Measurements from ENCODE around the gene HMGCS1.

Gene HMGCS1

DNA sequence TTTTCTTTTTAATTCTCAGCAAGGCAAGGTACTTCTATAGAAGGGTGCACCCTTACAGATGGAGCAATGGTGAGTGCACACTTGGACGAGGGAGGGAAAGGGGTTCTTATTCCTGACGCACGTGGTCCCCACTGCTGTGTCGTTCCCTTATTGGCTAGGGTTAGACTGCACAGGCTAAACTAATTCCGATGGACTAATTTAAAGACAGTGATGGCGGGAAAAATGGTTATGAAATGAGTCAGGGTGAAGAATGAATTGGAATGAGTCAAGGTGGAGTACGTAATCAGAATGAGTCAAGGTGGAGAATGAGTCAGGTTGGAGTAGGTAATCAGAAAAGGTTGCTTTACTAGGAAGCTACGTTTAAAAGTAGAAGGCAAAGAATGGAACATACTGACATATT is 2.1 kb upstream of the HMGCS1 start:
- no peaks in the 10 kb centered on the region for H3K27me3 ChIP-seq (ENCODE audit: insufficient read depth, low read length, poor library complexity)
- H3K27ac ChIP-seq (ENCODE audit: low read length): peak overlapping the region; percentile 39; the same call in 1 of the 2 replicates
- H3K4me1 ChIP-seq (ENCODE audit: insufficient read depth, low read length): peaks cover 37% of the 10 kb centered on the region
- no peak overlapping the region for H3K4me2 ChIP-seq (ENCODE audit: insufficient read depth, low read length)
- no peaks in the 10 kb centered on the region for H3K9me3 ChIP-seq (ENCODE audit: insufficient read depth, low read length, severe bottlenecking)
- H4K20me1 ChIP-seq (ENCODE audit: insufficient read depth, low read length): peaks cover 25% of the 10 kb centered on the region
- H2AFZ ChIP-seq (ENCODE audit: low read depth, low read length): no peak overlapping the region
- no peak overlapping the region for H3K9ac ChIP-seq (ENCODE audit: low read depth, low read length)
- H3K79me2 ChIP-seq (ENCODE audit: insufficient read depth, low read length): peaks cover 30% of the 10 kb centered on the region
- H3K36me3 ChIP-seq (ENCODE audit: insufficient read depth, low read length): peaks cover 25% of the 10 kb centered on the region
- no peak for ATAC-seq (ENCODE audit: insufficient read depth, low read depth)
- H3K4me3 ChIP-seq (ENCODE audit: low read depth in 1 of 2, low read length in 2 of 2): no peak overlapping the region
- no peak for DNase-seq
- TF ChIP-seq EZH2 (IDR thresholded peaks at IDR 0.05; ENCODE audit: borderline replicate concordance, low read depth, low read length, severe bottlenecking): no peak
- TF ChIP-seq, protein P1, sequence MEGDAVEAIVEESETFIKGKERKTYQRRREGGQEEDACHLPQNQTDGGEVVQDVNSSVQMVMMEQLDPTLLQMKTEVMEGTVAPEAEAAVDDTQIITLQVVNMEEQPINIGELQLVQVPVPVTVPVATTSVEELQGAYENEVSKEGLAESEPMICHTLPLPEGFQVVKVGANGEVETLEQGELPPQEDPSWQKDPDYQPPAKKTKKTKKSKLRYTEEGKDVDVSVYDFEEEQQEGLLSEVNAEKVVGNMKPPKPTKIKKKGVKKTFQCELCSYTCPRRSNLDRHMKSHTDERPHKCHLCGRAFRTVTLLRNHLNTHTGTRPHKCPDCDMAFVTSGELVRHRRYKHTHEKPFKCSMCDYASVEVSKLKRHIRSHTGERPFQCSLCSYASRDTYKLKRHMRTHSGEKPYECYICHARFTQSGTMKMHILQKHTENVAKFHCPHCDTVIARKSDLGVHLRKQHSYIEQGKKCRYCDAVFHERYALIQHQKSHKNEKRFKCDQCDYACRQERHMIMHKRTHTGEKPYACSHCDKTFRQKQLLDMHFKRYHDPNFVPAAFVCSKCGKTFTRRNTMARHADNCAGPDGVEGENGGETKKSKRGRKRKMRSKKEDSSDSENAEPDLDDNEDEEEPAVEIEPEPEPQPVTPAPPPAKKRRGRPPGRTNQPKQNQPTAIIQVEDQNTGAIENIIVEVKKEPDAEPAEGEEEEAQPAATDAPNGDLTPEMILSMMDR (IDR thresholded peaks at IDR 0.05; ENCODE audit: borderline replicate concordance, extremely low read depth, low read length, poor library complexity, severe bottlenecking): no peak

- Histone ChIP-seq H3K9ac (ENCODE audit: low read depth, low read length) (0 out of 2 replicates have a peak overlapping the region, but pooled peaks have one; percentile 46), H3K4me2 (ENCODE audit: insufficient read depth, low read length) (no peak overlapping the region), H2AFZ (ENCODE audit: low read depth, low read length) (peak overlapping the region; percentile 60; the same call in 1 of the 2 replicates), H3K4me1 (ENCODE audit: insufficient read depth, low read length) (peaks cover 42% of the 10 kb centered on the region), H3K27ac (ENCODE audit: low read length) (peak overlapping the region; percentile 83), H3K27me3 (ENCODE audit: insufficient read depth, low read length, poor library complexity) (no peaks in the 10 kb centered on the region), H3K36me3 (ENCODE audit: insufficient read depth, low read length) (peaks cover 31% of the 10 kb centered on the region), H3K79me2 (ENCODE audit: insufficient read depth, low read length) (peaks cover 35% of the 10 kb centered on the region), H3K4me3 (ENCODE audit: low read depth in 1 of 2, low read length in 2 of 2) (no peak overlapping the region), H3K9me3 (ENCODE audit: insufficient read depth, low read length, severe bottlenecking) (no peaks in the 10 kb centered on the region), H4K20me1 (ENCODE audit: insufficient read depth, low read length) (peaks cover 30% of the 10 kb centered on the region)
- TF ChIP-seq, protein P1 (IDR thresholded peaks at IDR 0.05; ENCODE audit: borderline replicate concordance, extremely low read depth, low read length, poor library complexity, severe bottlenecking): no peak
- TF ChIP-seq EZH2 (IDR thresholded peaks at IDR 0.05; ENCODE audit: borderline replicate concordance, low read depth, low read length, severe bottlenecking): no peak
- no peak for DNase-seq
- no peak for ATAC-seq (ENCODE audit: insufficient read depth, low read depth)
Measured at GRCh38 chr5:43314724-43315123, 1.5 kb upstream of the HMGCS1 start.

- TF ChIP-seq, protein P1 (IDR thresholded peaks at IDR 0.05; ENCODE audit: borderline replicate concordance, extremely low read depth, low read length, poor library complexity, severe bottlenecking): no peak
- no peak for TF ChIP-seq EZH2 (IDR thresholded peaks at IDR 0.05; ENCODE audit: borderline replicate concordance, low read depth, low read length, severe bottlenecking)
- H3K9me3 ChIP-seq (ENCODE audit: insufficient read depth, low read length, severe bottlenecking): no peaks in the 10 kb centered on the region
- H3K36me3 ChIP-seq (ENCODE audit: insufficient read depth, low read length): peaks cover 38% of the 10 kb centered on the region
- peak overlapping the region; percentile 62 for H3K4me2 ChIP-seq (ENCODE audit: insufficient read depth, low read length)
- no peaks in the 10 kb centered on the region for H3K27me3 ChIP-seq (ENCODE audit: insufficient read depth, low read length, poor library complexity)
- H3K9ac ChIP-seq (ENCODE audit: low read depth, low read length): peak overlapping the region; percentile 46
- peak overlapping the region in 1 of 2 experiments; percentile 47; a peak in 2 of 4 replicates for H3K4me3 ChIP-seq (ENCODE audit: low read depth in 1 of 2, low read length in 2 of 2)
- ATAC-seq (ENCODE audit: insufficient read depth, low read depth) (no peak), DNase-seq (peak; percentile 34)
- peak overlapping the region; percentile 60 for H2AFZ ChIP-seq (ENCODE audit: low read depth, low read length)
- H3K4me1 ChIP-seq (ENCODE audit: insufficient read depth, low read length): peaks cover 50% of the 10 kb centered on the region
- H4K20me1 ChIP-seq (ENCODE audit: insufficient read depth, low read length): peaks cover 38% of the 10 kb centered on the region
- H3K27ac ChIP-seq (ENCODE audit: low read length): peak overlapping the region; percentile 83
- H3K79me2 ChIP-seq (ENCODE audit: insufficient read depth, low read length): peaks cover 43% of the 10 kb centered on the region
Measured at GRCh38 chr5:43313854-43314457, 744 bp upstream of the HMGCS1 start.

Data from DND-41 (cell line).